GM19397 (cell line): ENCODE results near the gene TENM3.
"Not testable (repeated sequence)": the region's sequence is repeated elsewhere in the genome, so short reads cannot be mapped to it uniquely, and the experiment has no call there.

Source experiments
- ATAC-seq: cut with Tn5 transposase; IDR thresholded peaks from one replicate; pipeline ENCODE4 v1.9.1; 2021; ENCODE audit warnings: mild to moderate bottlenecking, moderate library complexity; ENCODE audit not compliant: unreplicated experiment

The TENM3 gene

GRCh38 chr4:182227611-182228010, 15.6 kb upstream of the TENM3 start:
- ATAC-seq, result no peak

GRCh38 chr4:182228991-182229577, 14.1 kb upstream of the TENM3 start:
- ATAC-seq, result no peak

DNA sequence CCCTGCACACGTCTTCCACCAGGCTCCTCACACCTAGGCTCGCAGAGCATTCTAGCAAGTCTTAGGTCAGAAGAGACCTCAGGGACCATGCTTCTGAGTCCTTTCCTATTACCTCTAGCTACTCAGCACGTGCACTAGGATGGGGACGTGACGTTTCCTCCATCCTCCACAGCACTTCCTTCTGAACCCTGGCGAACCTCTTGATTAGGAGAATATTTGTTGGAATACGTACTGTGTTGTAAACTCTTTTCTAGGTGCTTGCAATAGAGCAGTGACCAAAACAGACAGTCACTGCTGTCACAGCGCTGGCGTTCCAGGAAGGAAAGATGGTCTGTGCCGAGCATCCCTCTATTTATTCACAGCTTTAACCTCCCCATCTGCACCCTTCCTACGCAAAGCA, 12.9 kb upstream of the TENM3 start:
- ATAC-seq, result no peak

- ATAC-seq, result no peak
These were observed 12.1 kb upstream of the TENM3 start for GRCh38 chr4:182231080-182231479.

GRCh38 chr4:182231496-182231895, 11.7 kb upstream of the TENM3 start:
- no peak for ATAC-seq

DNA sequence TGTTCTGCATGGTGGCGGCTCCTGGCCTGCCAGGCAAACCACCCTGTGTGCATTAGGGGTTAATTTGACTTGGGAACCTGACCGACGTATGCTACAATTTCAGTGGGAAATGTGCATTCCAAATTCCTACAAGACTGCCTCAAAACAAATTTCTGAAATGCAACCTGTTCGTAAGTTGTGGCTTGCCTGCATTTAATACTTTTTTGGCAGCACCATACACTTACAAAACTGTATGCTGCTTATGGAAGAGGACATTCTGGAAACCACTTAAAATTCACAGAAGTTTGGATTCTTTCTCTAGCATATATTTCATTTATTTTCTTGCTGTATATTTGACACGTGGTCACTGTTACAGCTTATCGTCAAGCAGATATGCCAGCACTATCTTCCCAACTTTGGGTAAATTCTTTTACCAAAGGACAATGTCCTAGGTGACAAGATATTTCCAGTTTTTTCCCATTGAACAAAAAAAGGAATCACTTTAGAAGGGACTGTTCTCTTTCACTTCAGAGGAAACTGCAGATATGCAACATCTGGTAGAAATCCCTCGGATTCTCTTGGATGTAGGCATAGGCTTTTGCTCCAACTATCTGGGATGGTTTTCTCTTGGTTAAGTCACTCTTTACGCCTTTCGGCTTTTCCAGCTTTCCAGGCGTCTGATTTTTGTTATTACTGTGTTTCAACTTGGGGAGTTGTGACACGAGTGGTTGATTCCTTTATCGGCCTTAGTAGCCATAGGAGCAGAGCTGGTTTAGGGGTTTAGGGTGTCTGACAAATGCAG, 9.7 kb upstream of the TENM3 start:
- no peak for ATAC-seq

- no peak for ATAC-seq
These were observed 8.0 kb upstream of the TENM3 start for GRCh38 chr4:182235021-182235795.

DNA sequence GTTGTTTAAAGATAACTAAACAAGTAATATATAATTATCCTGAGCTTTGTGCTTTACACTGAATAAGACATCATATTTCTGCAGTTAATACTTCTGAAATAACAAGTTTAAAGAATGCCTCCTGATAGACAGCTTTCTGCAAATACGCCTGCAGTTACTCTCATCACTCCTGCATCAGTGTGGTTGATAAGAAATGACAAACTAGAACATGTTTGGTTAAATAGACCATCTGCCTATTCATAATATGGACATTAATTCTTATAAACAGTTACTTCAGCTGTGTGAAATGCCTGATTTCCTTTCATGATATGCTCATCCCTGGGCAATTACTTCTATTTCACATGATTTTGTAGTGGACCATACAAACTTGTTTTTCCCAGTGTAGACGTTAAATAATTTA, 7.0 kb upstream of the TENM3 start:
- ATAC-seq, result no peak

DNA sequence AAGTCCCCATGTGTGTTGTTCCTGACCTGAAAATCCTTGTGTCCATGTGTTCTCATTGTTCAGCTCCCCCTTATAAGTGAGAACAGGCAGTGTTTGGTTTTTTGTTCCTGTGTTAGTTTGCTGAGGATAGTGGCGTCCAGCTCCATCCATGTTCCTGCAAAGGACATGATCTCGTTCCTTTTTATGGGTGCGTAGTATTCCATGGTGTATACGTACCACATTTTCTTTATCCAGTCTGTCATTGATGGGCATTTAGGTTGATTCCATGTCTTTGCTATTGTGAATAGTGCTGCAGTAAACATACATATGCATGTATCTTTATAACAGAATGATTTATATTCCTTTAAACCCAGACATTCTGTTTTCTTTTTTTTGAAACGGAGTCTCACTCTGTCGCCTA, 6.2 kb upstream of the TENM3 start:
- not testable (repeated sequence) for ATAC-seq

- ATAC-seq, result no peak
These were observed 4.8 kb upstream of the TENM3 start for GRCh38 chr4:182238355-182238931.

- ATAC-seq, result no peak
These were observed 2.8 kb upstream of the TENM3 start for GRCh38 chr4:182240161-182241130.

GRCh38 chr4:182242260-182242659, 942 bp upstream of the TENM3 start:
- not testable (repeated sequence) for ATAC-seq

DNA sequence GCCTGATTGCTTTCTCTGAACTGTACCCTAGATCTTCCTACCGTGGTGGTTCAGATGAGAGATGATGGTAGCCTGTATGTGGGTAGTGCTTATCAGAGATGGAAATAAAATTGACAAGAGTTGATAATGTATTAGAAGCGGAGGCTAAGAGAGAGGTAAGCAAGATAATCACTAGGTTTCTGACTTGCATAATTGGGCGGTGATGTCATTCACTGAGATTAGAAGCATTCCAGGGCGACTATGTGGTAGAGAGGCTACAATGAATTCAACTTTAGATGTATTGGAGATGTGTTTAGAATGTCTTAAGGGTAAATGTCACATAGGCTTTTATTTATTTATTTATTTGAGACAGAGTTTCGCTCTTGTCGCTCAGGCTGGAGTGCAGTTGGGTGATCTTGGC, 415 bp upstream of the TENM3 start:
- ATAC-seq, result no peak

GRCh38 chr4:182245041-182245440, 1.8 kb downstream of the TENM3 start:
- ATAC-seq, result no peak

- no peak for ATAC-seq
These were observed 2.5 kb downstream of the TENM3 start for GRCh38 chr4:182245541-182246215.

- no peak for ATAC-seq
These were observed 3.4 kb downstream of the TENM3 start for GRCh38 chr4:182246401-182247205.

DNA sequence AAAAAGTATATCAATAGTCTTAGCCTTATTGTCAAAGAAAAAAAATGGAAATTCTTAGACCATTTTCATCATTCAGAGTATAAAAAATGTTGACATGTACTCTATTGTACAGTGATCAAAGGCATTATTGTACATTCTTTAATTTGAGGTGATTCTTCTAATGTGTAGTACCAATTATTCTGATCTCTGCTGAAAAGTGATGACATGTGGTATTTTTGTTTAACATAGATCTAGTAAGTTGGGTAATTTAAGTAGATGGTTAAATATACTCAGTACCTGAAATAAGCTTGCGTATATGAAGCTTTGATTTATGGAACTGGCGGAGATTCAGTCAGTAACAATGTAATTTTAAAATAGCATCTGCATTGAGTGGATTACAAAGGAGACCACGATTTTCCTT, 5.1 kb downstream of the TENM3 start:
- ATAC-seq, result no peak

GRCh38 chr4:182250446-182250845, 7.2 kb downstream of the TENM3 start:
- no peak for ATAC-seq

DNA sequence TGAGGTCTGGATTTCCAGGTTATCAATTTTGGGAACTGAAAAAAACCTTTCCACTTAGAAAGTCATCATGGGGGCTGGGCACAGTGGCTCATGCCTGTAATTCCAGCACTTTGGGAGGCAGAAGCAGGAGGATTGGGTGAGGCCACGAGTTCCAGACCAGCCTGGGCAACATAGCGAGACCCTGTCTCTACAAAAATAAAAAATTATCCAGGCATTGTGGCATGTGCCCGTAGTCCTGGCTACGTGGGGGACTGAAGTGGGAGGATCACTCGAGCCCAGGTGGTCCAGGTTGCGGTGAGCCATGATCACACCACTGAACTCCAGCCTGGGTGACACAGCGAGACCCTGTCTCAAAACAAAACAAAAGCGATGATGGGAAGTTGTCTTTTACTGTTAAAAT, 7.9 kb downstream of the TENM3 start:
- ATAC-seq, result no peak
